Measurements from ENCODE around the gene BMPR1B.
"Not testable (repeated sequence)": the region's sequence is repeated elsewhere in the genome, so short reads cannot be mapped to it uniquely, and the experiment has no call there.

Gene BMPR1B

GRCh38 chr4:95161781-95162469 is 404.2 kb downstream of the BMPR1B start:
- in situ Hi-C loops (cut with HindIII; ENCODE audit: low pct_ligation_motif_present, low sequenced_read_pairs): no loop called here
- H3K27ac ChIP-seq: no peak overlapping the region

GRCh38 chr4:95162867-95163266 is 405.1 kb downstream of the BMPR1B start:
- in situ Hi-C loops (cut with HindIII; ENCODE audit: low pct_ligation_motif_present, low sequenced_read_pairs): no loop called here
- H3K27ac ChIP-seq: no peak overlapping the region
- no peak for DNase-seq
- H3K27me3 ChIP-seq (replicated peaks): no peaks in the 10 kb centered on the region
- TF ChIP-seq CTCF (IDR thresholded peaks at IDR 0.05; ENCODE audit: low read depth, low read length, missing control alignments): no peak
- no peaks in the 10 kb centered on the region for H3K36me3 ChIP-seq (replicated peaks)
- H3K4me3 ChIP-seq (ENCODE audit: low read depth, low read length): no peak overlapping the region

More at GRCh38 chr4:95161781-95162469, 404.2 kb downstream of the BMPR1B start:
- DNase-seq: no peak
- Histone ChIP-seq H3K36me3 (replicated peaks) (no peaks in the 10 kb centered on the region), H3K4me3 (ENCODE audit: low read depth, low read length) (no peak overlapping the region), H3K27me3 (replicated peaks) (no peaks in the 10 kb centered on the region)
- no peak for TF ChIP-seq CTCF (IDR thresholded peaks at IDR 0.05; ENCODE audit: low read depth, low read length, missing control alignments)

- peak; percentile 52 for DNase-seq
- in situ Hi-C loops (cut with HindIII; ENCODE audit: low pct_ligation_motif_present, low sequenced_read_pairs): no loop called here
- H3K4me3 ChIP-seq (ENCODE audit: low read depth, low read length): no peak overlapping the region
- H3K27me3 ChIP-seq (replicated peaks): no peaks in the 10 kb centered on the region
- peak; percentile 53 for TF ChIP-seq CTCF (IDR thresholded peaks at IDR 0.05; ENCODE audit: low read depth, low read length, missing control alignments)
- H3K36me3 ChIP-seq (replicated peaks): no peaks in the 10 kb centered on the region
- H3K27ac ChIP-seq: no peak overlapping the region
These were observed 408.3 kb downstream of the BMPR1B start for GRCh38 chr4:95165926-95166524.

DNA sequence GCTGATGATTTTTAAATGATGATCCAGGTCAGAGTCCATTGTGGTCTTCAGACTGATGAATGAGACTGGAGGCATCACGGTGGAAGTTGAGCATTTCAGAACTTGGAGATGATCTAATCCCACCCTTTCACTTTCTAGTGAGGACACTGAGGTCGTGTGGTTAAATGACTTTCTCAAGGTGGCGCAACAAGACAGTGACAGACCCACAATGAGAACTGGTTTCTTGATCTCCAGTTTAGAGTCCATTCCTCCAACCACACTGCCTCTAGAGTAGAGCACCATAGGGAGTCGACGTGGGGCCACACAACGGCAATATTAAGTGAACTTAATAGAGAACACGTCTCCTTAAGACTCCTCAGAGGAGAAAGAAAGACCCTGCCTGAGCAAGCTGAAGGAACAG is 410.1 kb downstream of the BMPR1B start:
- Histone ChIP-seq H3K36me3 (replicated peaks) (no peaks in the 10 kb centered on the region), H3K27me3 (replicated peaks) (no peaks in the 10 kb centered on the region), H3K27ac (no peak overlapping the region), H3K4me3 (ENCODE audit: low read depth, low read length) (no peak overlapping the region)
- TF ChIP-seq CTCF (IDR thresholded peaks at IDR 0.05; ENCODE audit: low read depth, low read length, missing control alignments): no peak
- in situ Hi-C loops (cut with HindIII; ENCODE audit: low pct_ligation_motif_present, low sequenced_read_pairs): no loop called here
- no peak for DNase-seq

DNA sequence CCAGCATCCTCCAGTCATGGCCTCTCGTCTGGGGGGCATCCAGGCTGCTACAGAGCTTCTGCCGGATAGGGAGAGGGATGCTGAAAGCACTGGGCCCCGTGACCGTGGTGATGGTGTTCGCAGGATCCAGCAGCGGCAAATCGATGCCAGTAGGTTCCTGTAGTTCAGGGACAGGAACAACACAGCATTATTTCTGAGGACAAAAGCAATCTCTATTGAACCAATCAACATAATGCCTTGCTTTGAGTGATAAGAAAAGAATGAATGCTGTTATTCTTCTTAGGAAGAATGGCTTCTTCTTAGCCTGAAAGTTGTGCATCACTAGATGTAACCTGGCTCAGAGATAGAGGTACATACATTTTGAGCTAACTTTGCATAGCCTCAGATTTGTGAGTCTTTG is 412.4 kb downstream of the BMPR1B start:
- H3K27me3 ChIP-seq (replicated peaks): no peaks in the 10 kb centered on the region
- H3K36me3 ChIP-seq (replicated peaks): no peaks in the 10 kb centered on the region
- no peak overlapping the region for H3K27ac ChIP-seq
- DNase-seq: no peak
- in situ Hi-C loops (cut with HindIII; ENCODE audit: low pct_ligation_motif_present, low sequenced_read_pairs): no loop called here
- H3K4me3 ChIP-seq (ENCODE audit: low read depth, low read length): no peak overlapping the region
- no peak for TF ChIP-seq CTCF (IDR thresholded peaks at IDR 0.05; ENCODE audit: low read depth, low read length, missing control alignments)

DNA sequence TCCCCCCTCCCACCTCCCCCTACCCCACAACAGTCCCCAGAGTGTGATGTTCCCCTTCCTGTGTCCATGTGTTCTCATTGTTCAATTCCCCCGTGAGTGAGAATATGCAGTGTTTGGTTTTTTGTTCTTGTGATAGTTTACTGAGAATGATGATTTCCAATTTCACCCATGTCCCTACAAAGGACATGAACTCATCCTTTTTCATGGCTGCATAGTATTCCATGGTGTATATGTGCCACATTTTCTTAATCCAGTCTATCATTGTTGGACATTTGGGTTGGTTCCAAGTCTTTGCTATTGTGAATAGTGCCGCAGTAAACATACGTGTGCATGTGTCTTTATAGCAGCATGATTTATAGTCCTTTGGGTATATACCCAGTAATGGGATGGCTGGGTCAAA is 413.6 kb downstream of the BMPR1B start:
- H3K27me3 ChIP-seq (replicated peaks); H3K27ac ChIP-seq; DNase-seq; H3K4me3 ChIP-seq (ENCODE audit: low read depth, low read length); in situ Hi-C loops (cut with HindIII; ENCODE audit: low pct_ligation_motif_present, low sequenced_read_pairs); H3K36me3 ChIP-seq (replicated peaks): not testable (repeated sequence)

All from brain microvascular endothelial cell (primary cell).